HTERT RPE-1 (cell line): ENCODE results near the gene LPP.

Source experiments
- in situ Hi-C: fragments of 300-500 bp; cut with MboI; formaldehyde crosslinking; loops from 4 replicates; pipeline ENCODE4 v1.14.3; 2020; ENCODE audit warnings: low sequenced_read_pairs

Gene LPP

DNA sequence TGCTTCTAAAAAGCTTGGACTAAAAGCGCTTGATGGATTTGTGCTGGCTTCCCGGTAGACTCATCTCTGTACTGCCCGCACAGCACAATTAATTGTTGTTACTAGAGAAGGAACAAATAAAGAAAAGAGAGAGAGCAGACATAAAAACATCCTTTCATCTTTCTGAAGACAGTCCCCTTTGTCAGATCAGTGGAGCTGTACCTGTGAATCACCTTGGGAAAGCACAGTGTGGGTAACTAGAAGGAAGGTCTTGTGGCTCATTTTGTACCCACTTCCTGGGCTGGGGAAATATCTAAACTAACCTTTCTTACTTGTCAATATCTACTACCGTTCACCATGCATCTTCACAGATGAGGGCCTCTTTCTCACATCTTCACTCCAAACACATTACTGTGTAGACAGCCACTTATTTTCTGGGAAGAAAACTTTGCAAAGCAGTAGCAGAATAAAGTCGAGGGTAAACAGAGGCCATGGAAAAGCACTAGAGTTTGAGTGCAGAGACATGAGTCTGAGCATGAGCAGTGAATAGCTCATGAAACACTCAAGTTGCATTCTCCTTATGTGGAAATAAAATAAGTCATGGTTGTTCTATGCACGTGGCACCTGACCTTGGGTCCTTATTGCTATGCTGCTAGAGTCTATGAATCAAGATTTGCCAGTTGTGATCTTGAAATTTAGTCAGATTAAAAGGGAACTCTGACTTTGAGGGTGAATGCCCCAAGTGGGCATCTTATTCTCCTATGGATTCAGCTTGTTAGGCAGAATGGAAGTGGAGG is 169.3 kb downstream of the LPP start:
- in situ Hi-C loops = no loop called here

DNA sequence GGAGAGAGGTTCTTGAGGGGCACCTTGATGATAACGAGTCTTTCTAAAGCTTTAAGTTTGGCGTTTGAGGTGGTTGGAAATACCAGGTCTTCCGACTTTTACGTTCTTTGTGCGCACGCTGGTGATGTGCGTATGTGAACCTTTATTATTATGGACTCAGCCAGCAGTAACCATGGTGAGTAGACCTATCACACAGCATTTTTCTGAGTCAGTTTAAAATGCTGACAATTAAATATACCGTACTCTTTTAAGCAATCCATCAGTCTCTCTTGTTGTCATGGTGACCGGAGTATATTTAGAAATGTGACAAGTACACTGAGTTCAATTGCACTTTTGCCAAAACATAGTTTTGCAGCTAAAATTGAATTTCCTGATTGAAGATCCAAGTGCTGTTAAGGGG is 172.2 kb downstream of the LPP start:
- in situ Hi-C loops = no loop called here

DNA sequence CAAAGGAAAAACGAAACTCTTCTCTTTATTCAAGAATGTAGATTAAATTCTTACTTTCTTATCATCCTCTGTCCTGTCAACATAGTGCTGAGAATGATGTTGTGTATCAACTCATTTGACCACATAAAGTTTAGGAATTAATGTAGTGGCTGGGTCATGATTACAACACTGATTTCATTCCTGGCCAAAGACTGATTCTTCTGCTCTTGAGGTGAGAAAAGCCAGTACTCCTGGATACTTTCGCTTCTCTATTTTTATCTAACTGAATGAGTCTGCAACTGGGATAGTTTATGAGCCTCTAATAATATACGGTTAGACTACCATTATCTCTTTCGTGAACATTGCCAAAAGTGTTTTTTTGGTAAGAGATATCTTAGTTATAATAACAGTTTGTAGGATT is 173.0 kb downstream of the LPP start:
- in situ Hi-C loops = no loop called here

GRCh38 chr3:188327433-188327832 is 173.5 kb downstream of the LPP start:
- in situ Hi-C loops = no loop called here

DNA sequence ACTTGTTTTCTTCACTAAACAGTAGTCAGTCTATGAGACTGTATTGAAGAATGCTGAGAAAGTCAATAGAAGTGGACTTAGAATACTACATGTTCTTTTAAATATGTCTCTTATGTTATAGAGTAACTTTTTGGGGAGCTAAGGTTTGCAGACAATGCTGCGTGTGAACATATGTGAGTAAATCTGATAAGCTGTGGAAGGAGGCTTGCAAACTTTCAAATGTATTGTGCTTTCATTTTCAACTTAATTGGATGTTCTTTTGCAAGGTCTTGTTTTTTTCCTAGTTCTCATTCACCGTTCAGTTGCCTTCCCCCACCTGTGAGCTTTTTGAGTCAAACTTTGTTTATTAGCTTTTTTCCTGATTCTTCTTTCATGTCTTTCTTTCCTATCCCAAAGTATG is 176.2 kb downstream of the LPP start:
- in situ Hi-C loops = no loop called here

GRCh38 chr3:188331166-188331565 is 177.2 kb downstream of the LPP start:
- in situ Hi-C loops = no loop called here

- in situ Hi-C loops = no loop called here
Measured at GRCh38 chr3:188332085-188332484, 178.1 kb downstream of the LPP start.

- in situ Hi-C loops = no loop called here
Measured at GRCh38 chr3:188335656-188336055, 181.7 kb downstream of the LPP start.

GRCh38 chr3:188336178-188336577 is 182.2 kb downstream of the LPP start:
- in situ Hi-C loops = no loop called here

GRCh38 chr3:188337232-188337631 is 183.3 kb downstream of the LPP start:
- in situ Hi-C loops = no loop called here

- in situ Hi-C loops = no loop called here
Measured at GRCh38 chr3:188338086-188338485, 184.1 kb downstream of the LPP start.

DNA sequence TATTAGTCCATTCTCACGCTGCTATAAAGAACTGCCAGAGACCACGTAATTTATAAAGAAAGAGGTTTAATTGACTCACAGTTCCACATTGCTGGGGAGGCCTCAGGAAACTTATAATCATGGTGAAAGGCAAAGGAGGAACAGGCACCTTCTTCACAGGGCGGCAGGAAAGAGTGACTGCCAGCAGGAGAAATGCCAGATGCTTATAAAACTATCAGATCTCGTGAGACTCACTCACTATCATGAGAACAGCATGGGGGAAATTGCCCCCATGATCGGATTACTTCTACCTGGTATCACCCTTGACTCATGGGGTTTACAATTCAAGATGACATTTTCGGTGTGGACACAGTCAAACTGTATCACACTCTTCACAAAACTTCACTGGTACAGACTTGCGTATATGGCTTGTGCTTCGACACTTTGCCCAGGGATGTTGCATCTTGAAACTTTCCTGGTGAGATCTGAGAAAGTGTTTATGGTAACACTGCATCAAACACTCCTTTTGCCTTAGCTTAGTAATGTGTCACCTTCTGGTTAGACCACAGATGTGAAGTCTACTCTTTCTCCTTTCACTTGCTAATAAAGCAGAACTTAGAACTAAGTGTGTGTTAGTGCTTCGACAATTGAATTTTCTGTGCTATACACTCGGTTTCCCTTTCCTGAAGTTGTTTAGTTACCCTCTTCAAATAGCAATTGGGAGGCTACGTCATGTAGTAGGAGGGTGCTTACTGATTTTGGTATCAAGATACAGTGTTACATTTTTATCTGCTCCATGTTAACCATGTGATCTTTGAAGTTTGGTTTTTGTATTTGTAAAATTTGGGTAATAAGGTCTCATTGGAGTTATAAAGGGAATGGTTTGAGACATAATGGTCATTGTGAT is 185.7 kb downstream of the LPP start:
- in situ Hi-C loops = no loop called here

DNA sequence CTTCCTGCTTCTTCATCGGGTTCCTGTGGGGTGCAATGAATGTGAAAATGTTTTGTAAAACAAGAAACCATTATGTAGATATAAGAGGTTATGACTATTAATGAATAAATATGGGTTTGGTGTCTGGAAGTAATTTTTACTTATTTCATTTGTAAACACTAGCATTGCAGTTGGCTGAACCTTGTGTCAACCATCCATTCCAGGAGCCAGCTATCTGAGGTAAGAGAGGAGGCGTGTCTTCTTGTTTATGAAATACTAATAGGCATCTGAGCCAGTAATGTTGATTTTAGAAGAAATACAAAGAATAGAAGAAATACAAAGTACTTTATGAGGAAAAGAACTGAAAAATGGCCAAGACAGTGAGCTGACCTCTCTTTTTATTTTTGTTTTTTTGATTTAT is 187.5 kb downstream of the LPP start:
- in situ Hi-C loops = no loop called here

DNA sequence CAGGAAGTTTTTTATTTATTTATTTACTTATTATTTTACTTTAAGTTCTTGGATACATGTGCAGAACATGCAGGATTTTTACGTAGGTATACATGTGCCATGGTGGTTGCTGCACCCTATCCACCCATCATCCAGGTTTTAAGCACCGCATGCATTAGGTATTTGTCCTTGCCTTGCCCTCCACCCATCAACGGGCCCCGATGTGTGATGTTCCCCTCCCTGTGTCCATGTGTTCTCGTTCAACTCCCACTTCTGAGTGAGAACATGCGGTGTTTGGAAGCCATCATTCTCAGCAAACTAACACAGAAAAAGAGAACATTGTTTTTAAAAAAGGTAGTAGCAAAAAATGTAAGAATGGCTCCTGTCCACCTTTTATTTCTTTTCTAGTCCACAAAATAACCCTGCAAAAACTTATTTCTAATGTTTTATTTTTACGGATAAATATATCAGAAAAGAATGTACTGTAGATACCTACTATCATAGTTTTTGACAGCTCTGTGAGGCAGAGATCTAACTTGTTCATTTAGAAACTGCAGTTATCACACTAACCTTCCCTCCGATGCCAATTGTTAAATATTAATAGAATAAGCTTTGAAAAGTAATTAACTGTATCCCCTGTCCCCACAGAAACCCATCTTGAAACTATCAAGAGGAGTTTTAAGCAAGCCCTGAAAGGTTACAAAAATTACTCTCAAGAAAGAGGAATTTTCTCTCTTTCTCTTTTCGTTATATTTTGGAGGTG is 189.2 kb downstream of the LPP start:
- in situ Hi-C loops = no loop called here

- in situ Hi-C loops = no loop called here
Measured at GRCh38 chr3:188343894-188344293, 189.9 kb downstream of the LPP start.

GRCh38 chr3:188345223-188345622 is 191.3 kb downstream of the LPP start:
- in situ Hi-C loops = no loop called here

DNA sequence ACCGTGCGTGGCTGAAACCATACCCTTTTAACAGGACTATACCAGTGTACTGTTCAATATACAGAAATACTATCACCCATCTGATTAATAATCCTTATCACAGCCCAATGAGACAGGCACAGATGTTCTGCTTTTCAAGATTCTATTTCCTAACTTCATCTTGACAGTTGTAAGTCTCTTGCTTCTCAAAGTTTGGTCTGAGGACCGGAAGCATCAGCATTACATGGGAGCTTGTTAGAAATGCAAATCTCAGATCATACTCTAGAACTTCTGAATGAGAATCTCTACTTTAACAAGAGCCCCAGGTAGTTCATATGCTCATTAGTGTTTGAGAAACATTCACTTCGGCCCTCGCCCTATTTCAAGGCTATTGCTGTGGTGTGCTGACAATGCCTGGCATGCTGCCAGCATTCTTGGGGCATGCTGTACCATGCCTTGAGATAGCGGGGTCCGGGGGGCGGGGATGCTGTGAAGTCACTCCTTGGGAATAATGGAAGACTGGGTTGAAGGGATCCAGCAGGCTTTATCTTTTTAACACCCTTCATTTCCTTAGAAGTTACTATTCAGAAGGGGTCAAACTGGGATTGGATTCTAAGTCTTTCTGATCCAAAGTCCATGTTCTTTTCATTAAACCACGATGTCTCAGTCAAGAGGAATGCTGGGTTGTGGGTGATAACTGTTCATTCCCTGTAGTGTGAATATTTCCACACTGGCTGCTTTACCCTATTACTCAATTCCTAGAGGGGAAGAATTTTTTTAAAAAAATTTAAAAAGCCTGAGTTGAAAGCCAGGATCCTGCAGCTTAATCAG is 194.7 kb downstream of the LPP start:
- in situ Hi-C loops = no loop called here

DNA sequence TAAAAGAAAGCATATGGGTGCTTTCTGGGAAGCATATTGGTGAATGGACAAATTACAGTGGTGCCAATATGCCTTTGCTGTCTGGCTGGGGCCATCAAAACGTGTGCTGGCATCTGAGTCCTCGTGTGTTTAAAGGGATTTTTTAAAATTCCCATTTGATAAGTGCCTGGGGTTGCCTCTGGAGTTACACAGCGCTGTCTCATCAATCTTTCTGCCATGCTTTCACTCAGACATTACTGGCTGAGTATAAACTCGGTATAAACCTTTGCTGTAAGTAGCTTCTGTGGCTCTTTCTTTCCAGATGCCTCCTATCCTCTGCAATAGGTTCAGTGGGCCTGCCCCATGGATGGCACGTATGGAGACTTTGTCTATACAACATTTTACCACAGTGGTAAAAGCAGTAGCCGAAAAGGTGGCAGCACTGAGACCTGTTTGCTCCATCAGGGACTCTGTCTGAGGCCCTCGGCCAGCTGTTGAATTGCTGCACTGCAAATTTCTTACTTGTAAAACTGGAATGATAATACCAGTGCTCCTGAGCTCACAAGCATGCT is 195.5 kb downstream of the LPP start:
- in situ Hi-C loops = no loop called here

- in situ Hi-C loops = no loop called here
Measured at GRCh38 chr3:188349933-188350332, 196.0 kb downstream of the LPP start.

DNA sequence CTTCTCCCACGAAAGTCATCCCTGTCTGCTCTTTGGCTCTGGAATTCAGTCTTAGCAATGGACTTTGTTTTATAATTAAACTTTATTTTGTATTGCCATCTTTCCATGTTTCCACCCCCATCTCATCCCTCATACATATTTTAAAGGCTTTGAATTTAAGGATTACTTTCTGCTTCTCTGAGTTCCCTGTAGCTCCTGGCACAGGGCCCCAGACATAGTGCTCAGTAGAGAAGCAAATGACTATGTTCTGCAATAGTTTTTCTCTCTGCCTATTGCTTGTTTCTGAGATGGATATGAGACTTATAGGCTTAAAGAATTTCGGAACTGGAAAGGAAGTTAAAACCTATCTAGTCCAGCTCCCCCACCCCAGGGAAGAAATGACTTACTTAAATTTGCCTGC is 197.0 kb downstream of the LPP start:
- in situ Hi-C loops = no loop called here
